GM19239 (cell line): ENCODE data around the gene ADRM1.

Experiments used
- DNase-seq: peaks from one replicate; pipeline ENCODE4 v3.0.0; 2011; ENCODE audit warnings: low spot score; ENCODE audit not compliant: insufficient read length
- FAIRE-seq: peaks from 2 replicates; lab custom pipeline; 2011; peaks lifted over from hg19 to GRCh38; lab: Jason Lieb, UNC

ADRM1 gene

GRCh38 chr20:62277253-62277652 lies 25.5 kb upstream of the ADRM1 start:
- DNase-seq (no peak), FAIRE-seq (no peak)

GRCh38 chr20:62280303-62280702 lies 22.5 kb upstream of the ADRM1 start:
- no peak for FAIRE-seq
- no peak for DNase-seq

GRCh38 chr20:62281161-62281933 lies 21.4 kb upstream of the ADRM1 start:
- DNase-seq (no peak), FAIRE-seq (no peak)

GRCh38 chr20:62282103-62282502 lies 20.7 kb upstream of the ADRM1 start:
- FAIRE-seq (no peak), DNase-seq (no peak)

GRCh38 chr20:62282877-62283503 lies 19.8 kb upstream of the ADRM1 start:
- no peak for FAIRE-seq

GRCh38 chr20:62284448-62284847 lies 18.3 kb upstream of the ADRM1 start:
- DNase-seq (no peak), FAIRE-seq (no peak)

More at GRCh38 chr20:62282877-62283503, 19.8 kb upstream of the ADRM1 start:
- no peak for DNase-seq

GRCh38 chr20:62285151-62285550 lies 17.6 kb upstream of the ADRM1 start:
- FAIRE-seq: no peak
- no peak for DNase-seq

- DNase-seq: no peak
- no peak for FAIRE-seq
These were observed 17.1 kb upstream of the ADRM1 start for GRCh38 chr20:62285722-62286121.

GRCh38 chr20:62286493-62287064 lies 16.2 kb upstream of the ADRM1 start:
- no peak for FAIRE-seq
- DNase-seq: no peak

- no peak for DNase-seq
- FAIRE-seq: no peak
These were observed 15.7 kb upstream of the ADRM1 start for GRCh38 chr20:62287129-62287528.

- FAIRE-seq (no peak), DNase-seq (no peak)
These were observed 14.8 kb upstream of the ADRM1 start for GRCh38 chr20:62287759-62288534.

- DNase-seq: no peak
- no peak for FAIRE-seq
These were observed 14.2 kb upstream of the ADRM1 start for GRCh38 chr20:62288535-62289105.

- DNase-seq: no peak
- no peak for FAIRE-seq
These were observed 13.7 kb upstream of the ADRM1 start for GRCh38 chr20:62289131-62289530.

- FAIRE-seq (no peak), DNase-seq (no peak)
These were observed 12.9 kb upstream of the ADRM1 start for GRCh38 chr20:62289898-62290297.

- DNase-seq (no peak), FAIRE-seq (no peak)
These were observed 11.3 kb upstream of the ADRM1 start for GRCh38 chr20:62291251-62292066.

GRCh38 chr20:62292108-62292507 lies 10.7 kb upstream of the ADRM1 start:
- FAIRE-seq (no peak), DNase-seq (no peak)

GRCh38 chr20:62293111-62293784 lies 9.5 kb upstream of the ADRM1 start:
- FAIRE-seq (no peak), DNase-seq (no peak)

- FAIRE-seq (no peak), DNase-seq (no peak)
These were observed 8.9 kb upstream of the ADRM1 start for GRCh38 chr20:62293946-62294345.

GRCh38 chr20:62294516-62294915 lies 8.3 kb upstream of the ADRM1 start:
- no peak for DNase-seq
- no peak for FAIRE-seq
